Panc1 (cell line): ENCODE data around the gene GRID1. TPM values are rescaled to one million over a fixed set of nuclear protein-coding genes. Genes with fewer than 3 reads are reported as not detected.

Experiments used
- ATAC-seq: fragments of 200-7000 bp; cut with Tn5 transposase; 2 replicates; pipeline ENCODE4 v1.9.1; 2020; ENCODE audit warnings: mild to moderate bottlenecking, moderate library complexity
- BruUV-seq: library from RNA; stranded (reverse); fragments of 400-500 nt; replicated peaks from 2 replicates; lab custom pipeline; 2021; lab: Mats Ljungman, UMichigan
- CTCF ChIA-PET: fragments of 300-600 bp; sonication (Branson Sonifier 250); formaldehyde crosslinking; loops from one replicate; lab custom pipeline; 2022; ENCODE audit warnings: antibody characterized with exemption; lab: Charles Lee
- POLR2A ChIA-PET: fragments of 300-600 bp; sonication (Branson Sonifier 250); formaldehyde crosslinking; loops from one replicate; lab custom pipeline; 2022; ENCODE audit warnings: antibody characterized with exemption; lab: Charles Lee
- DNase-seq: peaks from one replicate; pipeline ENCODE4 v3.0.0-alpha.2; 2010; ENCODE audit warnings: low read depth, low spot score
- H3K27ac ChIP-seq: 2 replicates; pipeline ENCODE4 v1.5.1; 2011; ENCODE audit warnings: mild to moderate bottlenecking, low read length, inconsistent platforms
- H3K27me3 ChIP-seq: fragments of 200-500 bp; sonication (Bioruptor generic); 2 replicates; pipeline ENCODE4 v1.6.0; 2014; ENCODE audit warnings: low read length, inconsistent platforms; ENCODE audit not compliant: control insufficient read depth, insufficient read depth
- H3K36me3 ChIP-seq: fragments of 200-500 bp; sonication (Bioruptor generic); 2 replicates; pipeline ENCODE4 v1.5.1; 2014; ENCODE audit warnings: inconsistent platforms, mild to moderate bottlenecking, low read length, moderate library complexity; ENCODE audit not compliant: control insufficient read depth, insufficient read depth
- H3K4me1 ChIP-seq: 2 replicates; pipeline ENCODE4 v1.5.1; 2011; ENCODE audit warnings: inconsistent platforms, mild to moderate bottlenecking, low read length, moderate library complexity; ENCODE audit not compliant: control insufficient read depth, insufficient read depth
- H3K4me3 ChIP-seq, 2 experiments: 2 replicates each; pipeline ENCODE4 v1.5.1; 2011 to 2012; ENCODE audit warnings: low read depth in 2 of 2, low read length in 2 of 2, mild to moderate bottlenecking in 2 of 2, inconsistent platforms in 1 of 2, moderate library complexity in 1 of 2
- H3K9me3 ChIP-seq: fragments of 200-500 bp; sonication (Bioruptor generic); 2 replicates; pipeline ENCODE4 v1.5.1; 2014; ENCODE audit warnings: low read depth, mild to moderate bottlenecking, inconsistent platforms, low read length, moderate library complexity; ENCODE audit not compliant: control insufficient read depth, insufficient read depth
- POLR2AphosphoS5 ChIP-seq: IDR thresholded peaks from 2 replicates; pipeline ENCODE4 v1.6.1; 2012; ENCODE audit warnings: mild to moderate bottlenecking, low read depth, low read length, moderate library complexity
- SIN3A ChIP-seq: IDR thresholded peaks from 2 replicates; pipeline ENCODE4 v1.6.1; 2012; ENCODE audit warnings: low read depth, mild to moderate bottlenecking, low read length, moderate library complexity, borderline replicate concordance; ENCODE audit not compliant: insufficient read depth
- TCF7L2 ChIP-seq: IDR thresholded peaks from 2 replicates; pipeline ENCODE4 v1.6.1; 2011; ENCODE audit warnings: mild to moderate bottlenecking, low read depth, low read length, inconsistent platforms
- in situ Hi-C: cut with HindIII; loops from 2 replicates; pipeline ENCODE4 v1.10.0; 2016; ENCODE audit warnings: low sequenced_read_pairs, low pct_unique_long_range_greater_than_20kb
- intact Hi-C: fragments of 100-400 bp; cut with micrococcal nuclease; formaldehyde crosslinking; loops from one replicate; pipeline ENCODE4 v1.10.0; 2022; ENCODE audit not compliant: unreplicated experiment
- total RNA-seq: library from RNA; stranded (reverse); gene quantifications from one replicate; pipeline ENCODE4 v1.2.1, GENCODE V29; 2021; ENCODE audit not compliant: unreplicated experiment
- TF ChIP-seq, protein P1 (sequence below): fragments of 450-650 bp; IDR thresholded peaks from 2 replicates; pipeline ENCODE4 v1.5.1; 2017; ENCODE audit warnings: mild to moderate bottlenecking
- TF ChIP-seq, protein P2 (sequence below), 2 experiments: IDR thresholded peaks; 2 replicates each; pipeline ENCODE4 v1.6.1; 2011 to 2012; ENCODE audit warnings: low read depth in 2 of 2, control low read depth in 1 of 2, low read length in 1 of 2, mild to moderate bottlenecking in 1 of 2, moderate library complexity in 1 of 2; ENCODE audit not compliant: insufficient read depth in 1 of 2

Gene GRID1
- total RNA-seq, 1 experiment from 2014 or later, result 2.3 TPM

DNA sequence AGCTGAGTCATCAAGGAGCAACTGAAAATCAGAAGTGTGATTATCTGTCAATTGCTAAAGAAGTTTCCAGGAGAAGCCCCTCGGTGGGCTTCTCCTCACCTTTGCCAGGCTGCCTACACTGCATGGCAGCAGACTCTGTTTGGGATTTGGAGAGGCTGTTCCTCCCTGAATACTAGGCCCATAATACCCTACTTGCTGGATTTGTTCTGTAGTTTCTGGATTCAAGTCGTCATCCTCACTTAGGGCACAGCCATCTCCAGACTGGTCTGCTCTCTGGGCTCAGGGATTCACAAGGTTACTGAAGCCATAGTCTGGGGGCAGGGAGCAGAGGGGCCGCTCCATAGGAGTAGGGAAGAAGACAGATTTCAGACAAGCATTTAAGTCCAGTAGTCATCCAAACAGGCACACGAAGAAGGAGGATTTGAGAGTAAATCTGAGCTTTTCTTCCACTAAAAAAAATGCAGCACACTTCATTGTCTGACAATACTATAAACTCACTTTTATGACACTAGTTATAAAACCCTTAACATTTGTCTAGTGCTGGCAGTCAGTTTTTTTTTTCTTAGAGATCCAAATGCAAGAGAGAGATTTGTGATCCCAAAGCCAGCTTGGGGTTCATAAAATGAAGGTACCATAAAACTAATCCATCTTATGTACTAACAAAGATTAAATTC, 723.3 kb downstream of the GRID1 start:
- Histone ChIP-seq H3K27ac (peak overlapping the region; percentile 99), H3K9me3 (peaks cover 5% of the 10 kb centered on the region; the same call in 1 of the 2 replicates), H3K36me3 (no peaks in the 10 kb centered on the region), H3K4me1 (peaks cover 43% of the 10 kb centered on the region), H3K27me3 (no peaks in the 10 kb centered on the region), H3K4me3 (peak overlapping the region in 1 of 2 experiments; percentile 35; a peak in 1 of 4 replicates)
- ATAC-seq (peak; percentile 4), DNase-seq (peak; percentile 50)
- intact Hi-C loops (no loop called here), in situ Hi-C loops (no loop called here)
- TF ChIP-seq POLR2AphosphoS5 (no peak), TCF7L2 (no peak), SIN3A (no peak)
- TF ChIP-seq, protein P1, sequence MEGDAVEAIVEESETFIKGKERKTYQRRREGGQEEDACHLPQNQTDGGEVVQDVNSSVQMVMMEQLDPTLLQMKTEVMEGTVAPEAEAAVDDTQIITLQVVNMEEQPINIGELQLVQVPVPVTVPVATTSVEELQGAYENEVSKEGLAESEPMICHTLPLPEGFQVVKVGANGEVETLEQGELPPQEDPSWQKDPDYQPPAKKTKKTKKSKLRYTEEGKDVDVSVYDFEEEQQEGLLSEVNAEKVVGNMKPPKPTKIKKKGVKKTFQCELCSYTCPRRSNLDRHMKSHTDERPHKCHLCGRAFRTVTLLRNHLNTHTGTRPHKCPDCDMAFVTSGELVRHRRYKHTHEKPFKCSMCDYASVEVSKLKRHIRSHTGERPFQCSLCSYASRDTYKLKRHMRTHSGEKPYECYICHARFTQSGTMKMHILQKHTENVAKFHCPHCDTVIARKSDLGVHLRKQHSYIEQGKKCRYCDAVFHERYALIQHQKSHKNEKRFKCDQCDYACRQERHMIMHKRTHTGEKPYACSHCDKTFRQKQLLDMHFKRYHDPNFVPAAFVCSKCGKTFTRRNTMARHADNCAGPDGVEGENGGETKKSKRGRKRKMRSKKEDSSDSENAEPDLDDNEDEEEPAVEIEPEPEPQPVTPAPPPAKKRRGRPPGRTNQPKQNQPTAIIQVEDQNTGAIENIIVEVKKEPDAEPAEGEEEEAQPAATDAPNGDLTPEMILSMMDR, result no peak
- TF ChIP-seq, protein P2, sequence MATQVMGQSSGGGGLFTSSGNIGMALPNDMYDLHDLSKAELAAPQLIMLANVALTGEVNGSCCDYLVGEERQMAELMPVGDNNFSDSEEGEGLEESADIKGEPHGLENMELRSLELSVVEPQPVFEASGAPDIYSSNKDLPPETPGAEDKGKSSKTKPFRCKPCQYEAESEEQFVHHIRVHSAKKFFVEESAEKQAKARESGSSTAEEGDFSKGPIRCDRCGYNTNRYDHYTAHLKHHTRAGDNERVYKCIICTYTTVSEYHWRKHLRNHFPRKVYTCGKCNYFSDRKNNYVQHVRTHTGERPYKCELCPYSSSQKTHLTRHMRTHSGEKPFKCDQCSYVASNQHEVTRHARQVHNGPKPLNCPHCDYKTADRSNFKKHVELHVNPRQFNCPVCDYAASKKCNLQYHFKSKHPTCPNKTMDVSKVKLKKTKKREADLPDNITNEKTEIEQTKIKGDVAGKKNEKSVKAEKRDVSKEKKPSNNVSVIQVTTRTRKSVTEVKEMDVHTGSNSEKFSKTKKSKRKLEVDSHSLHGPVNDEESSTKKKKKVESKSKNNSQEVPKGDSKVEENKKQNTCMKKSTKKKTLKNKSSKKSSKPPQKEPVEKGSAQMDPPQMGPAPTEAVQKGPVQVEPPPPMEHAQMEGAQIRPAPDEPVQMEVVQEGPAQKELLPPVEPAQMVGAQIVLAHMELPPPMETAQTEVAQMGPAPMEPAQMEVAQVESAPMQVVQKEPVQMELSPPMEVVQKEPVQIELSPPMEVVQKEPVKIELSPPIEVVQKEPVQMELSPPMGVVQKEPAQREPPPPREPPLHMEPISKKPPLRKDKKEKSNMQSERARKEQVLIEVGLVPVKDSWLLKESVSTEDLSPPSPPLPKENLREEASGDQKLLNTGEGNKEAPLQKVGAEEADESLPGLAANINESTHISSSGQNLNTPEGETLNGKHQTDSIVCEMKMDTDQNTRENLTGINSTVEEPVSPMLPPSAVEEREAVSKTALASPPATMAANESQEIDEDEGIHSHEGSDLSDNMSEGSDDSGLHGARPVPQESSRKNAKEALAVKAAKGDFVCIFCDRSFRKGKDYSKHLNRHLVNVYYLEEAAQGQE (IDR thresholded peaks at IDR 0.05; ENCODE audit: insufficient read depth in 1 of 2, low read depth in 2 of 2, low read length in 1 of 2), result no peak
- POLR2A ChIA-PET, result interaction anchor here (0.6 kb wide), 1 partner anchor 158 kb away, joined by 3 read pairs; no protein-coding TSS in a partner anchor
- BruUV-seq, result no TSS peak
- CTCF ChIA-PET, result no interaction called here

DNA sequence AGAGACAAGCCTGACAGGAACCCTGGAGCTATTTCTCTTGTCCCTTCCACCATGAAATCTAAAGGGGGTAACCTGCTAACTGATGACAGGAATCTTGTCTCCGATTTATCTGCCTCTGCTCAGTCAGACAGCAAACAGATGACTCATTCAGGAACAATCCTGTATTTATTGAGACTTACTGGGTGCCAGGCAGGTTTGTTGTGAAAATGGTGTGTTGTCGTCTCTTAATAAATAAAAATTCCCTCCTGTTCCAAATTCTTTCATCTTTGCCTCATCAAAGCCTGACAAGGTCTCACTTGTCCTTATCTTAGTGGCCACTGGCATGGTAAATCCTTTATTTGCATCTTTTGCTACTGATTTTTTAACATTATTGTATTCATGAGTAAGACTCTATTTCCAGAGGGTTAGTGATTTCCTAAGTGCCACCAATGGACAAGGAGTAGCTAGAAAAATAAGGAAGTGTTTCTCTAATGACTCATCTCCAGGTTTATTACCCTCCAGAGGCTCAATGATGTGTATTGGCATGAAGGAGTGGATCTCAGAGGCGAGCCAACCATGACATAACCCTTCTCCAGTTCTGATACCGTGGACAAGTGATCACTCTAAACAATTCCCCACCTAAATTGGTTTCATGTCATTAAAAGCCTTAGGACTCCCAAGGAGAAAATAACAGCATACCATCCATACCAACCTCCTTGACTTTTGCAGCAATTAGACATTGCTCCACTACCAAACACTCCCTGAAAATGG, 724.0 kb downstream of the GRID1 start:
- TF ChIP-seq TCF7L2, result peak; percentile 98
- TF ChIP-seq SIN3A, result no peak
- peak; percentile 69 for TF ChIP-seq POLR2AphosphoS5
- TF ChIP-seq, protein P1, result no peak
- TF ChIP-seq, protein P2 (IDR thresholded peaks at IDR 0.05; ENCODE audit: insufficient read depth in 1 of 2, low read depth in 2 of 2, low read length in 1 of 2), result no peak
- BruUV-seq, result no TSS peak

More for the DNA sequence above, 724.0 kb downstream of the GRID1 start:
- ChIA-PET POLR2A (interaction anchor here (0.6 kb wide), 2 partner anchors 49 to 159 kb away, joined by 3 read pairs; no protein-coding TSS in a partner anchor), CTCF (interaction anchor here (0.7 kb wide), 1 partner anchor 47 kb away, joined by 3 read pairs; no protein-coding TSS in a partner anchor)
- Histone ChIP-seq H3K9me3 (peaks cover 5% of the 10 kb centered on the region; the same call in 1 of the 2 replicates), H3K27ac (peak overlapping the region; percentile 99), H3K4me3 (peak overlapping the region in 1 of 2 experiments; percentile 35; a peak in 2 of 4 replicates), H3K27me3 (no peaks in the 10 kb centered on the region), H3K4me1 (peaks cover 43% of the 10 kb centered on the region), H3K36me3 (no peaks in the 10 kb centered on the region)
- in situ Hi-C loops, result no loop called here
- ATAC-seq (peak; percentile 90), DNase-seq (peak; percentile 96)
- intact Hi-C loops, result no loop called here
